OCI-LY3 (cell line): ENCODE data around the gene OIT3.

Experiments
- H2AFZ ChIP-seq: fragments of 200-600, 300-600 bp; shearing (Covaris generic); 2 replicates; pipeline ENCODE4 v1.6.0; 2014; ENCODE audit warnings: antibody characterized with exemption, low read depth, low read length
- H3K27ac ChIP-seq: fragments of 200-600, 300-600 bp; sonication (generic); 2 replicates; pipeline ENCODE4 v1.5.1; 2014; ENCODE audit warnings: mild to moderate bottlenecking, low read length, moderate library complexity, mixed read lengths
- H3K27me3 ChIP-seq: fragments of 200-600, 300-600 bp; sonication (generic); 2 replicates; pipeline ENCODE4 v1.6.1; 2014; ENCODE audit warnings: low read depth, low read length, mixed read lengths
- H3K36me3 ChIP-seq: fragments of 200-600, 300-600 bp; sonication (generic); replicated peaks from 2 replicates; pipeline ENCODE3; 2014; ENCODE audit warnings: low read depth, low read length, mixed read lengths
- H3K4me1 ChIP-seq: fragments of 300-600, 200-600 bp; sonication (generic); 2 replicates; pipeline ENCODE4 v1.6.1; 2014; ENCODE audit warnings: low read length, mixed read lengths
- H3K4me2 ChIP-seq: fragments of 200-600, 300-600 bp; sonication (generic); 2 replicates; pipeline ENCODE4 v1.6.1; 2014; ENCODE audit warnings: low read length, mixed read lengths
- H3K4me3 ChIP-seq: fragments of 300-600, 200-600 bp; sonication (generic); 2 replicates; pipeline ENCODE4 v1.5.1; 2014; ENCODE audit warnings: antibody characterized with exemption, mild to moderate bottlenecking, low read length, moderate library complexity
- H3K79me2 ChIP-seq: fragments of 300-600, 200-600 bp; shearing (Covaris generic); 2 replicates; pipeline ENCODE4 v1.6.1; 2014; ENCODE audit warnings: mild to moderate bottlenecking, low read length, mixed read lengths
- H3K9ac ChIP-seq: fragments of 300-600, 200-600 bp; shearing (Covaris generic); 2 replicates; pipeline ENCODE4 v1.6.0; 2014; ENCODE audit warnings: mild to moderate bottlenecking, low read length, moderate library complexity
- H3K9me3 ChIP-seq: fragments of 200-600, 300-600 bp; shearing (Covaris generic); 2 replicates; pipeline ENCODE4 v1.6.1; 2014; ENCODE audit warnings: low read length, mixed read lengths; ENCODE audit not compliant: insufficient read depth
- H4K20me1 ChIP-seq: fragments of 200-600, 300-600 bp; sonication (generic); 2 replicates; pipeline ENCODE4 v1.6.1; 2016; ENCODE audit warnings: low read length, mixed read lengths; ENCODE audit not compliant: insufficient read depth
- CTCF ChIP-seq: fragments of 200-600, 300-600 bp; sonication (generic); IDR thresholded peaks from 2 replicates; pipeline ENCODE4 v1.5.1; 2014; ENCODE audit warnings: antibody characterized with exemption, low read length, low read depth
- EZH2phosphoT487 ChIP-seq: fragments of 200-600 bp; shearing (Covaris generic); IDR thresholded peaks from 2 replicates; pipeline ENCODE4 v1.6.1; 2018; ENCODE audit warnings: antibody characterized with exemption, mixed run types, low read depth

The OIT3 gene

GRCh38 chr10:72904806-72905205, 11.3 kb downstream of the OIT3 start:
- Histone ChIP-seq H2AFZ (no peak overlapping the region), H4K20me1 (no peaks in the 10 kb centered on the region), H3K79me2 (no peaks in the 10 kb centered on the region), H3K9ac (no peak overlapping the region), H3K4me2 (0 out of 2 replicates have a peak overlapping the region, but pooled peaks have one; percentile 26), H3K4me1 (peaks cover 27% of the 10 kb centered on the region), H3K36me3 (no peaks in the 10 kb centered on the region), H3K4me3 (no peak overlapping the region), H3K27me3 (no peaks in the 10 kb centered on the region), H3K27ac (peak overlapping the region; percentile 41; the same call in 1 of the 2 replicates), H3K9me3 (no peaks in the 10 kb centered on the region)
- no peak for TF ChIP-seq EZH2phosphoT487
- TF ChIP-seq CTCF, result no peak

- peaks cover 27% of the 10 kb centered on the region for H3K4me1 ChIP-seq
- H3K36me3 ChIP-seq, result no peaks in the 10 kb centered on the region
- H3K4me2 ChIP-seq, result no peak overlapping the region
- H3K9me3 ChIP-seq, result no peaks in the 10 kb centered on the region
- H3K9ac ChIP-seq, result no peak overlapping the region
- no peak overlapping the region for H3K4me3 ChIP-seq
- H2AFZ ChIP-seq, result no peak overlapping the region
- no peaks in the 10 kb centered on the region for H3K27me3 ChIP-seq
- no peak for TF ChIP-seq CTCF
- TF ChIP-seq EZH2phosphoT487, result no peak
- H3K79me2 ChIP-seq, result no peaks in the 10 kb centered on the region
- H3K27ac ChIP-seq, result no peak overlapping the region
- H4K20me1 ChIP-seq, result no peaks in the 10 kb centered on the region
Measured at GRCh38 chr10:72906446-72906845, 12.9 kb downstream of the OIT3 start.

- no peaks in the 10 kb centered on the region for H4K20me1 ChIP-seq
- H3K9me3 ChIP-seq, result no peaks in the 10 kb centered on the region
- no peak overlapping the region for H3K9ac ChIP-seq
- H3K4me3 ChIP-seq, result no peak overlapping the region
- no peak for TF ChIP-seq EZH2phosphoT487
- TF ChIP-seq CTCF, result no peak
- H3K36me3 ChIP-seq, result no peaks in the 10 kb centered on the region
- H3K79me2 ChIP-seq, result no peaks in the 10 kb centered on the region
- H3K27me3 ChIP-seq, result no peaks in the 10 kb centered on the region
- no peak overlapping the region for H3K27ac ChIP-seq
- peaks cover 3% of the 10 kb centered on the region for H3K4me1 ChIP-seq
- no peak overlapping the region for H2AFZ ChIP-seq
- no peak overlapping the region for H3K4me2 ChIP-seq
Measured at GRCh38 chr10:72910705-72911104, 17.2 kb downstream of the OIT3 start.

- H3K9me3 ChIP-seq, result no peaks in the 10 kb centered on the region
- H3K36me3 ChIP-seq, result no peaks in the 10 kb centered on the region
- H2AFZ ChIP-seq, result no peak overlapping the region
- no peaks in the 10 kb centered on the region for H4K20me1 ChIP-seq
- no peaks in the 10 kb centered on the region for H3K4me1 ChIP-seq
- TF ChIP-seq EZH2phosphoT487, result no peak
- no peak for TF ChIP-seq CTCF
- H3K27ac ChIP-seq, result no peak overlapping the region
- H3K79me2 ChIP-seq, result no peaks in the 10 kb centered on the region
- no peak overlapping the region for H3K4me2 ChIP-seq
- no peaks in the 10 kb centered on the region for H3K27me3 ChIP-seq
- no peak overlapping the region for H3K4me3 ChIP-seq
- H3K9ac ChIP-seq, result no peak overlapping the region
Measured at GRCh38 chr10:72911758-72912157, 18.2 kb downstream of the OIT3 start.
